ENCODE results near the gene CTDSPL2.
"Not testable (repeated sequence)": the region's sequence is repeated elsewhere in the genome, so short reads cannot be mapped to it uniquely, and the experiment has no call there.

Gene CTDSPL2

GRCh38 chr15:44438402-44438801, 11.0 kb downstream of the CTDSPL2 start:
- H3K36me3 ChIP-seq (ENCODE audit: control insufficient read depth, insufficient read depth, low read length), result no peaks in the 10 kb centered on the region
- H3K27me3 ChIP-seq (ENCODE audit: control insufficient read depth, insufficient read depth, low read length, poor library complexity, severe bottlenecking), result no peaks in the 10 kb centered on the region
- H3K4me1 ChIP-seq (ENCODE audit: control insufficient read depth, insufficient read depth, low read length), result peaks cover 4% of the 10 kb centered on the region
- H3K27ac ChIP-seq (ENCODE audit: insufficient read depth, low read depth, low read length, poor library complexity, severe bottlenecking), result no peak overlapping the region
- no peak overlapping the region for H3K4me3 ChIP-seq (ENCODE audit: insufficient read depth, low read depth, low read length)
- H3K9me3 ChIP-seq (ENCODE audit: control insufficient read depth, low read length), result no peaks in the 10 kb centered on the region
- 87 to 90% methylated on average over 3 of the region's 3 CpGs for WGBS, 2 experiments

- Histone ChIP-seq H3K36me3 (ENCODE audit: control insufficient read depth, insufficient read depth, low read length) (no peaks in the 10 kb centered on the region), H3K9me3 (ENCODE audit: control insufficient read depth, low read length) (no peaks in the 10 kb centered on the region), H3K4me3 (ENCODE audit: insufficient read depth, low read depth, low read length) (no peak overlapping the region), H3K4me1 (ENCODE audit: control insufficient read depth, insufficient read depth, low read length) (peaks cover 4% of the 10 kb centered on the region), H3K27me3 (ENCODE audit: control insufficient read depth, insufficient read depth, low read length, poor library complexity, severe bottlenecking) (no peaks in the 10 kb centered on the region), H3K27ac (ENCODE audit: insufficient read depth, low read depth, low read length, poor library complexity, severe bottlenecking) (peak overlapping the region; percentile 57)
- 61 to 65% methylated on average over 4 to 5 of the region's 5 CpGs for WGBS, 2 experiments
Measured at GRCh38 chr15:44441095-44441501, 13.7 kb downstream of the CTDSPL2 start.

- H3K27ac ChIP-seq (ENCODE audit: insufficient read depth, low read depth, low read length, poor library complexity, severe bottlenecking), result no peak overlapping the region
- WGBS, 2 experiments, result 87 to 98% methylated on average over 2 of the region's 3 CpGs
- H3K9me3 ChIP-seq (ENCODE audit: control insufficient read depth, low read length), result no peaks in the 10 kb centered on the region
- H3K36me3 ChIP-seq (ENCODE audit: control insufficient read depth, insufficient read depth, low read length), result no peaks in the 10 kb centered on the region
- no peaks in the 10 kb centered on the region for H3K27me3 ChIP-seq (ENCODE audit: control insufficient read depth, insufficient read depth, low read length, poor library complexity, severe bottlenecking)
- H3K4me1 ChIP-seq (ENCODE audit: control insufficient read depth, insufficient read depth, low read length), result peaks cover 4% of the 10 kb centered on the region
- H3K4me3 ChIP-seq (ENCODE audit: insufficient read depth, low read depth, low read length), result no peak overlapping the region
Measured at GRCh38 chr15:44443515-44443914, 16.1 kb downstream of the CTDSPL2 start.

- H3K4me1 ChIP-seq (ENCODE audit: control insufficient read depth, insufficient read depth, low read length), result no peaks in the 10 kb centered on the region
- H3K27me3 ChIP-seq (ENCODE audit: control insufficient read depth, insufficient read depth, low read length, poor library complexity, severe bottlenecking), result no peaks in the 10 kb centered on the region
- H3K36me3 ChIP-seq (ENCODE audit: control insufficient read depth, insufficient read depth, low read length), result no peaks in the 10 kb centered on the region
- no peak overlapping the region for H3K4me3 ChIP-seq (ENCODE audit: insufficient read depth, low read depth, low read length)
- H3K9me3 ChIP-seq (ENCODE audit: control insufficient read depth, low read length), result no peaks in the 10 kb centered on the region
- 96 to 97% methylated on average over 11 of the region's 11 CpGs for WGBS, 2 experiments
- H3K27ac ChIP-seq (ENCODE audit: insufficient read depth, low read depth, low read length, poor library complexity, severe bottlenecking), result no peak overlapping the region
Measured at GRCh38 chr15:44447772-44448376, 20.4 kb downstream of the CTDSPL2 start.

- Histone ChIP-seq H3K4me1 (ENCODE audit: control insufficient read depth, insufficient read depth, low read length) (no peaks in the 10 kb centered on the region), H3K27ac (ENCODE audit: insufficient read depth, low read depth, low read length, poor library complexity, severe bottlenecking) (no peak overlapping the region), H3K4me3 (ENCODE audit: insufficient read depth, low read depth, low read length) (no peak overlapping the region), H3K36me3 (ENCODE audit: control insufficient read depth, insufficient read depth, low read length) (no peaks in the 10 kb centered on the region), H3K9me3 (ENCODE audit: control insufficient read depth, low read length) (no peaks in the 10 kb centered on the region), H3K27me3 (ENCODE audit: control insufficient read depth, insufficient read depth, low read length, poor library complexity, severe bottlenecking) (no peaks in the 10 kb centered on the region)
- WGBS, 2 experiments, result 86% methylated on average over 1 of the region's 1 CpG; no CpG with 5 or more reads in 1 of the 2 experiments
Measured at GRCh38 chr15:44450172-44450571, 22.7 kb downstream of the CTDSPL2 start.

- H3K27me3 ChIP-seq (ENCODE audit: control insufficient read depth, insufficient read depth, low read length, poor library complexity, severe bottlenecking); H3K27ac ChIP-seq (ENCODE audit: insufficient read depth, low read depth, low read length, poor library complexity, severe bottlenecking); H3K4me1 ChIP-seq (ENCODE audit: control insufficient read depth, insufficient read depth, low read length); H3K36me3 ChIP-seq (ENCODE audit: control insufficient read depth, insufficient read depth, low read length); H3K4me3 ChIP-seq (ENCODE audit: insufficient read depth, low read depth, low read length); H3K9me3 ChIP-seq (ENCODE audit: control insufficient read depth, low read length): not testable (repeated sequence)
- WGBS, 2 experiments, result 96 to 100% methylated on average over 3 to 4 of the region's 6 CpGs
Measured at GRCh38 chr15:44453578-44454283, 26.3 kb downstream of the CTDSPL2 start.

- peaks cover 14% of the 10 kb centered on the region for H3K36me3 ChIP-seq (ENCODE audit: control insufficient read depth, insufficient read depth, low read length)
- WGBS, 2 experiments, result 81 to 97% methylated on average over 4 of the region's 4 CpGs
- no peaks in the 10 kb centered on the region for H3K27me3 ChIP-seq (ENCODE audit: control insufficient read depth, insufficient read depth, low read length, poor library complexity, severe bottlenecking)
Measured at GRCh38 chr15:44458429-44458828, 31.0 kb downstream of the CTDSPL2 start.

GRCh38 chr15:44468709-44469385, 41.4 kb downstream of the CTDSPL2 start:
- Histone ChIP-seq H3K36me3 (ENCODE audit: control insufficient read depth, insufficient read depth, low read length) (peaks cover 15% of the 10 kb centered on the region), H3K27ac (ENCODE audit: insufficient read depth, low read depth, low read length, poor library complexity, severe bottlenecking) (no peak overlapping the region)
- 88 to 95% methylated on average over 3 of the region's 3 CpGs for WGBS, 2 experiments

More at GRCh38 chr15:44458429-44458828, 31.0 kb downstream of the CTDSPL2 start:
- no peak overlapping the region for H3K4me3 ChIP-seq (ENCODE audit: insufficient read depth, low read depth, low read length)
- no peaks in the 10 kb centered on the region for H3K4me1 ChIP-seq (ENCODE audit: control insufficient read depth, insufficient read depth, low read length)
- H3K9me3 ChIP-seq (ENCODE audit: control insufficient read depth, low read length), result no peaks in the 10 kb centered on the region
- no peak overlapping the region for H3K27ac ChIP-seq (ENCODE audit: insufficient read depth, low read depth, low read length, poor library complexity, severe bottlenecking)

GRCh38 chr15:44471885-44472455, 44.5 kb downstream of the CTDSPL2 start:
- Histone ChIP-seq H3K4me1 (ENCODE audit: control insufficient read depth, insufficient read depth, low read length) (no peaks in the 10 kb centered on the region), H3K4me3 (ENCODE audit: insufficient read depth, low read depth, low read length) (no peak overlapping the region), H3K27me3 (ENCODE audit: control insufficient read depth, insufficient read depth, low read length, poor library complexity, severe bottlenecking) (no peaks in the 10 kb centered on the region), H3K27ac (ENCODE audit: insufficient read depth, low read depth, low read length, poor library complexity, severe bottlenecking) (no peak overlapping the region), H3K9me3 (ENCODE audit: control insufficient read depth, low read length) (no peaks in the 10 kb centered on the region), H3K36me3 (ENCODE audit: control insufficient read depth, insufficient read depth, low read length) (peaks cover 7% of the 10 kb centered on the region)
- 89 to 99% methylated on average over 2 of the region's 2 CpGs for WGBS, 2 experiments

More at GRCh38 chr15:44468709-44469385, 41.4 kb downstream of the CTDSPL2 start:
- Histone ChIP-seq H3K27me3 (ENCODE audit: control insufficient read depth, insufficient read depth, low read length, poor library complexity, severe bottlenecking) (no peaks in the 10 kb centered on the region), H3K4me3 (ENCODE audit: insufficient read depth, low read depth, low read length) (no peak overlapping the region), H3K4me1 (ENCODE audit: control insufficient read depth, insufficient read depth, low read length) (no peaks in the 10 kb centered on the region), H3K9me3 (ENCODE audit: control insufficient read depth, low read length) (no peaks in the 10 kb centered on the region)

- Histone ChIP-seq H3K4me3 (ENCODE audit: insufficient read depth, low read depth, low read length) (no peak overlapping the region), H3K27ac (ENCODE audit: insufficient read depth, low read depth, low read length, poor library complexity, severe bottlenecking) (no peak overlapping the region), H3K4me1 (ENCODE audit: control insufficient read depth, insufficient read depth, low read length) (no peaks in the 10 kb centered on the region), H3K27me3 (ENCODE audit: control insufficient read depth, insufficient read depth, low read length, poor library complexity, severe bottlenecking) (no peaks in the 10 kb centered on the region), H3K36me3 (ENCODE audit: control insufficient read depth, insufficient read depth, low read length) (no peaks in the 10 kb centered on the region), H3K9me3 (ENCODE audit: control insufficient read depth, low read length) (no peaks in the 10 kb centered on the region)
- 100% methylated on average over 1 to 2 of the region's 2 CpGs for WGBS, 2 experiments
Measured at GRCh38 chr15:44479343-44479742, 51.9 kb downstream of the CTDSPL2 start.
